Psoas muscle (tissue), 8 donors: Measurements from ENCODE around the gene PTBP3. TPM values are rescaled to one million over a fixed set of nuclear protein-coding genes. Genes with fewer than 3 reads are reported as not detected.
"Not testable (repeated sequence)": the region's sequence is repeated elsewhere in the genome, so short reads cannot be mapped to it uniquely, and the experiment has no call there.

Source experiments
- ATAC-seq, 4 donors: fragments of 200-7000 bp; cut with Tn5 transposase; one replicate each; pipeline ENCODE4 v1.9.1; 2020; ENCODE audit warnings: moderate library complexity in 3 of 4, mild to moderate bottlenecking in 2 of 4
- DNase-seq, 2 donors: peaks; one replicate each; pipeline ENCODE4 v3.0.0-alpha.2; 2020
- H3K27ac ChIP-seq: fragments of 200-600 bp; one replicate; pipeline ENCODE4 v1.8.0; 2022
- H3K27me3 ChIP-seq, 3 donors: fragments of 200-600 bp in 1 of 3; one replicate each; pipeline versions ENCODE4 v1.6.1 to v1.8.0; 2013 to 2022; ENCODE audit warnings: low read length in 2 of 3, mild to moderate bottlenecking in 2 of 3, moderate library complexity in 1 of 3; ENCODE audit not compliant: insufficient read depth in 3 of 3
- H3K36me3 ChIP-seq, 2 donors: fragments of 200-600 bp in 1 of 2; one replicate each; pipeline versions ENCODE4 v1.6.1 to v1.8.0; 2013 to 2022; ENCODE audit warnings: low read depth in 1 of 2, mild to moderate bottlenecking in 1 of 2, moderate library complexity in 1 of 2; ENCODE audit not compliant: insufficient read depth in 1 of 2
- H3K4me1 ChIP-seq: fragments of 200-600 bp; one replicate; pipeline ENCODE4 v1.8.0; 2022
- H3K4me3 ChIP-seq: fragments of 200-600 bp; one replicate; pipeline ENCODE4 v1.8.0; 2022; ENCODE audit warnings: mild to moderate bottlenecking
- H3K9me3 ChIP-seq: fragments of 200-600 bp; one replicate; pipeline ENCODE4 v1.8.0; 2022
- CTCF ChIP-seq: fragments of 200-600 bp; IDR thresholded peaks from one replicate; pipeline ENCODE4 v1.8.0; 2022; ENCODE audit warnings: antibody characterized with exemption
- WGBS, 3 donors: extraction: QIAGEN DNeasy Blood & Tissue Kit; methylation state at CpG; one replicate each; pipeline versions ENCODE4 v1.1.6 to v1.1.7; 2013; 5-methylcytosine and 5-hydroxymethylcytosine counted together
- intact Hi-C, 2 donors: fragments of 100-400 bp; cut with DNase I; formaldehyde crosslinking; loops; one replicate each; pipeline versions ENCODE4 v1.11.0 to v1.14.2; 2022
- polyA plus RNA-seq, 3 donors: library from polyadenylated mRNA; stranded (reverse); fragments of 200-250 nt; gene quantifications; one replicate each; pipeline ENCODE4 v1.2.3, GENCODE V29; 2013
- total RNA-seq, 4 donors: library from RNA; stranded (reverse); fragmentation: NEBNext Ultra II Directional in 2 of 4; extraction: Animal tissue kit (Norgen Biotek cat#: 25700) in 2 of 4; gene quantifications; one replicate each; pipeline versions ENCODE4 v1.2.1 to v1.2.4, GENCODE V29; 2021 to 2023
- donor health status: healthy with polysubstance abuse.
- donor health status: DM: no; HTN: no; CAD: no; lungs with moderate emphysema.
- donor health status: Bipolar disorder and iron deficiency.
- donor health status: healthy.
- donor health status: DM: yes; HTN: yes; CAD: no.
- donor health status: DM: no; HTN: no; CAD: no.
- donor health status: DM: no; HTN: no; CAD: no.
- donor health status: DM: yes; HTN: yes; CAD: no.

PTBP3 gene
- total and polyA plus RNA-seq, 7 donors: 2.8 to 26.9 (median 9.1) TPM

GRCh38 chr9:112283582-112284253, 49.7 kb downstream of the PTBP3 start:
- Histone ChIP-seq H3K27ac (no peak overlapping the region), H3K4me3 (no peak overlapping the region), H3K36me3 (no peaks in the 10 kb centered on the region), H3K9me3 (peaks cover 7% of the 10 kb centered on the region), H3K4me1 (peaks cover 4% of the 10 kb centered on the region), H3K27me3 (no peaks in the 10 kb centered on the region)
- no peak for TF ChIP-seq CTCF
- no peak for ATAC-seq
- intact Hi-C loops: no loop called here
- 98 to 100% (median 98%) methylated on average over 6 of the region's 6 CpGs for WGBS, 3 donors
- DNase-seq: no peak

- H3K4me3 ChIP-seq, H3K4me1 ChIP-seq, DNase-seq, H3K9me3 ChIP-seq, H3K36me3 ChIP-seq, H3K27ac ChIP-seq, H3K27me3 ChIP-seq, intact Hi-C loops, ATAC-seq: not testable (repeated sequence)
- WGBS, 3 donors: 95 to 98% (median 96%) methylated on average over 3 of the region's 3 CpGs
Measured at GRCh38 chr9:112282841-112283240, 50.6 kb downstream of the PTBP3 start.

- Histone ChIP-seq H3K27ac (no peak overlapping the region), H3K9me3 (peaks cover 7% of the 10 kb centered on the region), H3K4me1 (no peaks in the 10 kb centered on the region), H3K4me3 (no peak overlapping the region), H3K27me3 (no peaks in the 10 kb centered on the region), H3K36me3 (no peaks in the 10 kb centered on the region)
- 96 to 99% (median 96%) methylated on average over 2 of the region's 2 CpGs for WGBS, 3 donors
- intact Hi-C loops: no loop called here
- DNase-seq: no peak
- no peak for ATAC-seq
- no peak for TF ChIP-seq CTCF
Measured at GRCh38 chr9:112280904-112281303, 52.5 kb downstream of the PTBP3 start.

GRCh38 chr9:112279501-112279900, 53.9 kb downstream of the PTBP3 start:
- Histone ChIP-seq H3K4me1 (no peaks in the 10 kb centered on the region), H3K36me3 (no peaks in the 10 kb centered on the region), H3K27me3 (no peaks in the 10 kb centered on the region), H3K27ac (no peak overlapping the region), H3K4me3 (no peak overlapping the region), H3K9me3 (peaks cover 6% of the 10 kb centered on the region)
- TF ChIP-seq CTCF: no peak
- DNase-seq (no peak), ATAC-seq (no peak)
- intact Hi-C loops: no loop called here

- H3K4me1 ChIP-seq: no peaks in the 10 kb centered on the region
Measured at GRCh38 chr9:112278152-112278551, 55.3 kb downstream of the PTBP3 start.

More at GRCh38 chr9:112278152-112278551, 55.3 kb downstream of the PTBP3 start:
- intact Hi-C loops: no loop called here
- no peak overlapping the region for H3K4me3 ChIP-seq
- no peak for DNase-seq
- H3K27me3 ChIP-seq: no peaks in the 10 kb centered on the region
- 56 to 67% (median 61%) methylated on average over 3 of the region's 3 CpGs for WGBS, 3 donors
- H3K9me3 ChIP-seq: no peaks in the 10 kb centered on the region
- no peak for ATAC-seq
- H3K36me3 ChIP-seq: no peaks in the 10 kb centered on the region
- H3K27ac ChIP-seq: no peak overlapping the region
- TF ChIP-seq CTCF: no peak
